Neuronal stem cell (in vitro differentiated cells): ENCODE results near the gene C5orf46.

Experiments
- DNase-seq: peaks from one replicate; pipeline ENCODE4 v3.0.0-alpha.2; 2013; ENCODE audit warnings: low spot score
- H2AFZ ChIP-seq: one replicate; pipeline ENCODE4 v1.6.1; 2013; ENCODE audit warnings: mild to moderate bottlenecking, low read length, inconsistent platforms
- H2AK5ac ChIP-seq: 2 replicates; pipeline ENCODE4 v1.6.1; 2013; ENCODE audit warnings: low read depth, mild to moderate bottlenecking, inconsistent platforms, low read length, moderate library complexity, mixed read lengths
- H2BK120ac ChIP-seq: 2 replicates; pipeline ENCODE4 v1.6.1; 2013; ENCODE audit warnings: low read depth, mild to moderate bottlenecking, inconsistent platforms, low read length, moderate library complexity, mixed read lengths
- H2BK12ac ChIP-seq: one replicate; pipeline ENCODE4 v1.6.1; 2013; ENCODE audit warnings: low read length, inconsistent platforms
- H2BK15ac ChIP-seq: 2 replicates; pipeline ENCODE4 v1.6.1; 2013; ENCODE audit warnings: mild to moderate bottlenecking, low read length, inconsistent platforms, mixed read lengths
- H2BK5ac ChIP-seq: one replicate; pipeline ENCODE4 v1.6.1; 2013; ENCODE audit warnings: inconsistent platforms, mild to moderate bottlenecking, low read length, moderate library complexity
- H3K14ac ChIP-seq: one replicate; pipeline ENCODE4 v1.6.1; 2013; ENCODE audit warnings: low read length, inconsistent platforms
- H3K18ac ChIP-seq: 2 replicates; pipeline ENCODE4 v1.6.1; 2013; ENCODE audit warnings: low read length, inconsistent platforms
- H3K23ac ChIP-seq: 2 replicates; pipeline ENCODE4 v1.6.1; 2013; ENCODE audit warnings: low read depth, mild to moderate bottlenecking, mixed read lengths, low read length, inconsistent platforms; ENCODE audit not compliant: poor library complexity
- H3K27ac ChIP-seq: replicated peaks from 3 replicates; pipeline ENCODE4 v1.5.1; 2013; ENCODE audit warnings: low read length, inconsistent platforms
- H3K27me3 ChIP-seq, 3 experiments: 2 replicates each; pipeline ENCODE4 v1.6.1; 2013; ENCODE audit warnings: low read length in 3 of 3, mild to moderate bottlenecking in 2 of 3, inconsistent platforms in 1 of 3, low read depth in 1 of 3, mixed read lengths in 1 of 3, moderate library complexity in 1 of 3; ENCODE audit not compliant: control insufficient read depth in 3 of 3, insufficient read depth in 3 of 3
- H3K36me3 ChIP-seq, 2 donors: replicated peaks in 1 of 2; 2 replicates each; pipeline ENCODE4 v1.6.1; 2013; ENCODE audit warnings: low read length in 2 of 2; ENCODE audit not compliant: control insufficient read depth in 2 of 2, insufficient read depth in 2 of 2
- H3K4ac ChIP-seq: 2 replicates; pipeline ENCODE4 v1.6.1; 2013; ENCODE audit warnings: inconsistent platforms, mild to moderate bottlenecking, low read length, moderate library complexity
- H3K4me1 ChIP-seq, 2 donors: 1 replicate in 1 of 2; 2 replicates in 1 of 2; pipeline ENCODE4 v1.6.1; 2013; ENCODE audit warnings: low read length in 2 of 2, low read depth in 1 of 2; ENCODE audit not compliant: control insufficient read depth in 2 of 2, insufficient read depth in 1 of 2
- H3K4me2 ChIP-seq: one replicate; pipeline ENCODE4 v1.6.1; 2013; ENCODE audit warnings: mild to moderate bottlenecking, low read length, inconsistent platforms; ENCODE audit not compliant: insufficient read depth, poor library complexity, severe bottlenecking
- H3K4me3 ChIP-seq, 2 donors: 2 replicates each; pipeline ENCODE4 v1.5.1; 2013; ENCODE audit warnings: low read length in 2 of 2, mild to moderate bottlenecking in 2 of 2, inconsistent platforms in 1 of 2, moderate library complexity in 1 of 2
- H3K79me1 ChIP-seq: one replicate; pipeline ENCODE4 v1.6.1; 2013; ENCODE audit warnings: low read depth, mild to moderate bottlenecking, inconsistent platforms, low read length, moderate library complexity
- H3K9ac ChIP-seq: one replicate; pipeline ENCODE4 v1.6.1; 2013; ENCODE audit warnings: mild to moderate bottlenecking, low read depth, low read length, inconsistent platforms; ENCODE audit not compliant: poor library complexity
- H3K9me3 ChIP-seq, 2 donors: replicated peaks in 1 of 2; 2 replicates each; pipeline versions ENCODE3 to v1.6.1; 2013; ENCODE audit warnings: low read length in 2 of 2, mild to moderate bottlenecking in 2 of 2, inconsistent platforms in 1 of 2, low read depth in 1 of 2, mixed read lengths in 1 of 2, moderate library complexity in 1 of 2; ENCODE audit not compliant: control insufficient read depth in 2 of 2, insufficient read depth in 1 of 2
- H4K8ac ChIP-seq: one replicate; pipeline ENCODE4 v1.6.1; 2013; ENCODE audit warnings: low read depth, mild to moderate bottlenecking, inconsistent platforms, low read length, moderate library complexity
- H4K91ac ChIP-seq: one replicate; pipeline ENCODE4 v1.6.1; 2013; ENCODE audit warnings: low read length, low read depth, mild to moderate bottlenecking, inconsistent platforms; ENCODE audit not compliant: poor library complexity
- WGBS, 2 donors: extraction: QIAGEN DNeasy Blood & Tissue Kit; methylation state at CpG; one replicate each; pipeline ENCODE4 v1.1.7; 2013; ENCODE audit warnings: missing lambda C conversion rate in 2 of 2, mixed read lengths in 1 of 2; ENCODE audit not compliant: insufficient read length in 2 of 2, insufficient replicate concordance in 1 of 2; ENCODE audit errors: extremely low coverage in 2 of 2; 5-methylcytosine and 5-hydroxymethylcytosine counted together

The C5orf46 gene

DNA sequence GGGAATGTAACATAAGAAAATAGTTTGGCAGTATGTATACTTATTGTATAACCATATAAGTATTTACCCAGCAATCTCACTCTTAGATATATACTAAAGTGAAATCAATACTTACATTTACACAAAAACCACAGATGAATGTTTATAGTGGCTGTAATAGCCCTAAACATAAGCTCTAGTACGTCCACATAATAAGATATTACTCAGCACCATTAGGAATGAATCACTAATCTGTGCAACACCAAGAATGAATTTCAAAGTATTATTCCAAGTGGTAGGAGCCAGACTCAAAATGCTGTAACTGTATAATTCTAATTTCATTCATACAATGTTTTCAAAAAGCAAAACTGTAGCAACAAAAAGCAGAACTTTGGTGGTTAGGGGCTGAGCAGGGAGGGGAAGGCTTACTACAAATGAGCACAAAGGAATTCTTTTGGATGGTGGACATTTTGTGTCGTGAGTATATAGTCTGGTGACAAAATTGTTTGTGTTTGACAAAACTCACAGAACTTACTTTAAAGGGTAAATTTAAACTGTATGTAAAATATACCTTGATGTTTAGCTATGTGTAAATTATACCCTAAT lies 11.9 kb upstream of the C5orf46 start:
- Histone ChIP-seq H2BK15ac (no peak overlapping the region), H2BK5ac (no peak overlapping the region), H3K4me1 (no peaks in the 10 kb centered on the region), H2AFZ (no peak overlapping the region), H3K4me3 (no peak overlapping the region), H3K9me3 (peaks cover 0 to 2% of the 10 kb centered on the region in 2 donors), H3K36me3 (no peaks in the 10 kb centered on the region), H4K91ac (no peak overlapping the region), H2BK12ac (no peak overlapping the region), H3K18ac (no peak overlapping the region), H3K4ac (no peak overlapping the region), H2BK120ac (no peak overlapping the region), H4K8ac (no peak overlapping the region), H2AK5ac (no peak overlapping the region), H3K23ac (no peak overlapping the region), H3K9ac (no peak overlapping the region), H3K79me1 (no peaks in the 10 kb centered on the region), H3K27ac (no peak overlapping the region), H3K4me2 (no peak overlapping the region), H3K14ac (no peak overlapping the region), H3K27me3 (no peaks in the 10 kb centered on the region)
- no peak for DNase-seq
- no CpG with 5 or more reads among the region's 2 CpGs for WGBS, 2 donors

DNA sequence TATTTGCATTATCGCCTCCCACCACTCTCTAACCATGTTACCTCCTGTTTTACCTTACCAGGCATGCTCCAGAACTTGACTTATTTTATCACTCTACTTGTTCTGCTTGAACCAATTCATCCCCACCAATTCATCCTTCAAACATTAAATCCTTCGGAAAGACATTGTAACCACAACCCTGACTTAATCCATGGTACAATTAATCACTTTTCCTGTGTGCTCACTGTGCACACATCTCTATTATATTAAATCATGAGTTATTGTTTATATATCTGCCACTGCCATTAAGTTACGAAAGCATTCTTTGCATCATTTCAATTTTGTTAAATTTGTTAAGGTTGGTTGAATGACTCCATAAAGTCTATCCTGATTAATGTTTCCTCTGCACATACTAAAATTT lies 7.4 kb upstream of the C5orf46 start:
- Histone ChIP-seq H3K4me2 (no peak overlapping the region), H3K9me3 (peaks cover 0 to 2% of the 10 kb centered on the region in 2 donors), H2BK5ac (no peak overlapping the region), H3K36me3 (no peaks in the 10 kb centered on the region), H4K8ac (no peak overlapping the region), H2BK15ac (no peak overlapping the region), H2AK5ac (no peak overlapping the region), H3K18ac (no peak overlapping the region), H2BK120ac (no peak overlapping the region), H3K4me1 (no peaks in the 10 kb centered on the region), H3K79me1 (no peaks in the 10 kb centered on the region), H3K23ac (no peak overlapping the region), H3K4ac (no peak overlapping the region), H2AFZ (no peak overlapping the region), H4K91ac (no peak overlapping the region), H3K27ac (no peak overlapping the region), H2BK12ac (no peak overlapping the region), H3K27me3 (no peaks in the 10 kb centered on the region), H3K9ac (no peak overlapping the region), H3K14ac (no peak overlapping the region), H3K4me3 (no peak overlapping the region)
- DNase-seq, result no peak
- WGBS, 2 donors, result no CpG with 5 or more reads among the region's 3 CpGs

- no peak overlapping the region for H2BK12ac ChIP-seq
- no peak overlapping the region for H2BK5ac ChIP-seq
- no peak for DNase-seq
- H3K4me3 ChIP-seq, result no peak overlapping the region
- H4K8ac ChIP-seq, result no peak overlapping the region
- no peaks in the 10 kb centered on the region for H3K79me1 ChIP-seq
- no peak overlapping the region for H3K14ac ChIP-seq
- H4K91ac ChIP-seq, result no peak overlapping the region
- no peak overlapping the region for H3K4me2 ChIP-seq
- no peaks in the 10 kb centered on the region for H3K27me3 ChIP-seq
- no peak overlapping the region for H3K18ac ChIP-seq
- no peaks in the 10 kb centered on the region for H3K4me1 ChIP-seq
- H3K23ac ChIP-seq, result no peak overlapping the region
- H2AK5ac ChIP-seq, result no peak overlapping the region
- H3K9me3 ChIP-seq, result peaks cover 0 to 2% of the 10 kb centered on the region in 2 donors
- no peak overlapping the region for H3K27ac ChIP-seq
- no peak overlapping the region for H2BK15ac ChIP-seq
- WGBS, 2 donors, result no CpG with 5 or more reads among the region's 1 CpG
- H2BK120ac ChIP-seq, result no peak overlapping the region
- H2AFZ ChIP-seq, result no peak overlapping the region
- H3K4ac ChIP-seq, result no peak overlapping the region
- H3K36me3 ChIP-seq, result no peaks in the 10 kb centered on the region
- no peak overlapping the region for H3K9ac ChIP-seq
These were observed 5.7 kb upstream of the C5orf46 start for GRCh38 chr5:147912011-147912410.

DNA sequence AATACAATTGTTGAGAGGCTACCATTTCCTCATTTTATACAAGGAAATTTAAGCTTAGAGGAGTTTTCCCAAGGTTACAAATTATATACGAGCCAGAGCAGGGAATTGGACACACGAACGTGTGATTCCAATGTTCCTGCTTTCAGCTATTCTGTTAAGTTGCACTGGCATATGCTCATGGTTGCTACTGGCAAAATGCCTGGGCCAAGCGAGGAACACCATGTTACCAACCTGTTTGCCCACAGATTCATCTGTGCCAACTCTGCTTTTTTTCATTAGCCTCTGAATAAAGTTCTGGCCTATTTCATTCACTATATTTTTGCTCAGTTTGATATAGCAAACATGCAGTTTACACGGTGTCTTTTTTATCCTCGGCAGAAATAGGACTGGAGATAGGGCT lies 5.1 kb upstream of the C5orf46 start:
- Histone ChIP-seq H3K27me3 (no peaks in the 10 kb centered on the region), H3K79me1 (no peaks in the 10 kb centered on the region), H3K4me2 (no peak overlapping the region), H2BK5ac (no peak overlapping the region), H3K23ac (no peak overlapping the region), H3K14ac (no peak overlapping the region), H2BK12ac (no peak overlapping the region), H4K8ac (no peak overlapping the region), H3K27ac (no peak overlapping the region), H2BK120ac (no peak overlapping the region), H3K9ac (no peak overlapping the region), H3K18ac (no peak overlapping the region), H3K4ac (no peak overlapping the region), H3K4me1 (peaks cover 0 to 1% of the 10 kb centered on the region in 2 donors), H4K91ac (no peak overlapping the region), H2AK5ac (no peak overlapping the region), H2AFZ (no peak overlapping the region), H3K36me3 (no peaks in the 10 kb centered on the region), H3K9me3 (peaks cover 0 to 2% of the 10 kb centered on the region in 2 donors), H3K4me3 (no peak overlapping the region), H2BK15ac (no peak overlapping the region)
- no peak for DNase-seq
- WGBS, 2 donors, result no CpG with 5 or more reads among the region's 6 CpGs
